Measurements from ENCODE around the gene GRIK4.

The GRIK4 gene

DNA sequence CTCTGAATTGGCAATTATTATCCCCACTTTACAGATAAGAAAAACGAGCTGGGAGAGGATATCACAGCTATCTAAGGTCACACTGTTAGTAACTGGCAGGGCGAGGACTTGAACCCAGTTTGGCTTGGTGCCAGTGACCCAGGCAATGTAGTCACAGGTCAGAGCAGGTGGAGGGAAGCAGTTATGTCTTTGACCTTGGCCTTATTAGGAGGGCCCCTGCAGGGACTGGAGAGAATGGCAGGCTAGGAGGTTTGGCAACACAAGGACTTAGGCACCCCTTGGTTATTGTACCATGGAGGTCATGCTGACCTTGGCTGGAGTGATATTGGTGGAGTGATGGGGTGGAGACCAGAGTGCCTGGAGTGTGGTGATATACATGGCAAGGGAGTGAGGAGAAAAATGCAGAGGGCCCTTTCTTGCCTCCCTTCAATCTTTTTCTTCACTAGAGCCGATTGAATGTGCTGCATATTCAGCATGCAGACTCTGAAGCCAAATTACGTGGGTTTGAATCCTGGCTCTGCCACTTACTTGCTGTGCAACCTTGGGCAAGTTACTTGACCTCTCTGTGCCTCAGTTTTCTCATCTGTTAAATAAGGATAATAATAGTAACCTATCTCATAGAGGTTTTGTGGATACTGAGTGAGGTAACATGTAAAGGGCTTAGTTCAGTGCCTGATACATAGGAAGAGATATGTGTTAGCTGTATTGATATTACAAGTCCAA is 419.7 kb downstream of the GRIK4 start:
- DNase-seq: no peak

DNA sequence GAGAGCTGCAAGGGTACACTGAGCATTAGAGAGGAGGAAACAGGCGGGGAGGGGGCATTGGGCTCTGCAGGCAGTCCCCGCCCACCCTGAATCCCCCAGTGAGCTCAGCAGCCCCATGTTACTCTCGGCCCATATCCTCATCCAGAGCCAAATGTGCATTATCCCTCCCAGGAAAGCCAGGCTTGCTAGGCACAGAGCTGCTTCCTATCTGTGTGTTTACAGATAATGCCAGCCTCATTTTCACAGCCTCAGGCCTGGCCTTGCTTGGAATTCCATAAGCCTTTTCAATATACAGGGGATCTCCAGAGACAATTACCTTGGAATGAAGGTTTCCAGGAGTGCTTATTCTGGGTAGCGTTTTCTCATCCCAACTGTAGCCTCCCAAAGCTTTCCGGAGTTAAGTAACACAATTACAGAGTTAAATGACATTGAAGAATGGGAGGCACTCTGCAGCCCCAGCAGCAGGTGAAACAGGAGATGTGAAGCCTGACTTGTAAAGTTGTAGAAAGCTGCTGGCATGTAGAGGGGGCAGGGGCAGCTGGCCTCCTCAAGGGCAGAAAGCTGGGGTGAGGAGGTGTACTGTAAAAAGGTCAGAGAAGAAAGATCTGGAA is 420.9 kb downstream of the GRIK4 start:
- DNase-seq: no peak

DNA sequence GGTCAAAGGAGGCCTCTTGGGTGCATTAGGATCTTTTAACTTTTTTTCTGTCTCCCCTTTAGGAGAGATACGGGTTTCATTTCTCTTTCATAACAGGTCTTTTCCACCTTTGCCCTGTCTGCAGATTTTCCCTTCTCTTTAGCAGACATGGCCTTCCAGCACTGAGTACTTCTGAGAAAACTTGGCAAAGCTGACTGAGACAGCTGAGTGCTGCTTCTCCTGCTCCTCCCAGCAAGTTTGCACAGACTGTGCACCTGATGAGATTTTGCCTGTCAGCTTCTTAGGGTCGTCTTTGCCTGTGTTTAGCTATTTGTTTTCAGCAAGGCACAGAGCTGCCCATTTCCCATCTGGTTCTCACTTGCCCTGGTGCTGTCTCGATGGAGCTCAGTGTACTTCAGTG is 424.8 kb downstream of the GRIK4 start:
- DNase-seq: no peak

DNA sequence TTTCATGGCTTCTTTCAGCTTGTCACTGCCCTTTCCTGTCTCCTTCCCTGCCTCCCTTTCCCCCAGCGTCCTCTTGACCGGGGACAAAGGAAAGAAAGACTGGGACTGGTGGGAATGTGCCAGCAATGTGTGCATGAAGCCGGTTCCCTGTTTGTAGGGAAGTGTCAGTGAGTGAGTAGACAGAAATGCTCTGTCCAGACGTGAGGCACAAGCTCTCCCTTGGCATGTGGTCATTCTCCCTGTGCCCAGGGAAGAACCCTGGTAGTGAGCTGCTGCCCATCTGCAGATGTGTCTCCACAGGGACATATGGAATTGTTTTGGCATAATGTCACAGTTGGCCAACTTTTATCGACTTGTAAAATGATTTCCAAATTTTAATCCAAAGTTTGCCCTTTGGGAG is 426.0 kb downstream of the GRIK4 start:
- DNase-seq: no peak

DNA sequence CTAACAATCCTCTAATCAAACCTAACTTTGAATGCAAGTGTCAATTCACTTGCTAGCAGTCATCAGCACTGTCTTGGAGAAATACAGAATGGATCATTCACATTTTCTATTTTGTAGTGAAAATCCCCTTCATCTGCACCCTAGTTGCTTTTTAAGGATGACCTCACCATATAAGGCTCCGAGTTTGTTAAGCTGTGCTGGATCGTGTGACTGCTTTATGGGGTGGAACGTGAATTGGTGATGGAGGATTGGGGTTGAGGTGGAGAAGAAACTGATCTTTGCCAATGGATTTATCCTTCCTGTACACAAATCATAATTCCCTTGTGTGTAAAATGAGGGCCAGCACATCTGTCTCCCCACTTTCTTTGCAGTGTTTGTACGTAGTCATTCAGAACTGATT is 426.7 kb downstream of the GRIK4 start:
- no peak for DNase-seq

DNA sequence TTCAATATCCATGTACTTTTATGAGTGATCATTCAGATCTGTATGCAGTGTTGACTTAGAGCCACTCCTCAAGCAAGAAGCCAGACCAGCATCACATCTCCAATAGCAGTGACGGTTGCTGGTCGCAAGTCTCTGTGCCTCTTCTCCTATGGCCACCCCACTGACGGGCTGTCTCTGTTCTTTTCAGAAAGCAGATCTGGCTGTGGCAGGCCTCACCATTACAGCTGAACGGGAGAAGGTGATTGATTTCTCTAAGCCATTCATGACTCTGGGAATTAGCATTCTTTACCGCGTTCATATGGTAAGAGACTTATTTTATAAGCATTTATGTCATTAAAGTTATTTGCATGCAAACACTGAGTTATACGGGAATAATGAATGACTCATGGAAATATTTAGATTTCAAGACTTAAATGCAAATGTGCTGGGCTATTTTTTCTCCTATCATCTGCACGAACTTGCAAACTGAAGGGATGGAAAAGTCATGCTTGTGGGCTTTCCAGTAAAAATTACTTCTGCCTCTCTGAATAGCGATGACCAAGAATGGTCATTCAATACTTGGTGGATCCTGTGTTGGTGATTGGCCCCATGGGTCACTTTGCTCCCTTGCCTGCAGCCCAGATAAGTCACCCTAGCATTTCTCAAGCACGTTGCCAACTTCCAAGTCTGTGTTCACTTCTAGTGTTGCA is 428.8 kb downstream of the GRIK4 start:
- DNase-seq: no peak

DNA sequence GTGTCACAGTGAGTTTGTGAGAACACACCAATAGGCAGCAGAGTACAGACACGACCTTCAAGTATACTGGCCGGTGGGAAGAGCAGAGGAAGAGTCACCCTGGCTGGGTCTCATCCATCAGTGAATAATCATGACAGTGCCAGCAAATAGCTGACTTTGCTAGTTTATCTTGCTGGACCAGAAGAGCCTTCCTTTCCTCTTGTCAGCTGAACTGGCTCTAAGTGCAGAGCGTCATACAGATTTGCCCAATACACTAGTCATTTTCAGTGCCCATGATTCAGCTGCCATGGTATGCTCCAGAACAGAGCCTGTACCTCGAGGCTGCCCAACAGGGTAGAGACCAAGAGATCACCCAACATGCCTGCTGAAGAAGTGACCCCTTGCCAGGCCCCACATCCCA is 429.5 kb downstream of the GRIK4 start:
- DNase-seq: no peak

DNA sequence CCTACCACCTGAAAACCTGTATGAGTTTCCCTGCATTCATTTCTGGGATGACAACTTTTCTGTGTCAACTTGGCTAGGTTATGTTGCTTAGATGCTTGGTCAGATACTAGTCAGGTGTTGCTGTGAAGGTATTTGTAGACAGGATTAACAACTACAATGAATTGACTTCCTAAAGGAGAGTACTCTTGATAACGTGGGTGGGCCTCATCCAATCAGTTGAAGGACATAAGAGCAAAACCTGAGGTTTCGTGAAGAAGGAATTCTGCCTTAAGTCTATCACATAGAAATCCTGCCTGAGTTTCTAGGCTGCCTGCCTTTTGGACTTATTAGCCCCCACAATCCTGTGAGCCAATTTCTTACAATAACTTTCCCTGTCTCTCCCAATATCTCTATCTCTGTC is 431.2 kb downstream of the GRIK4 start:
- DNase-seq: no peak

DNA sequence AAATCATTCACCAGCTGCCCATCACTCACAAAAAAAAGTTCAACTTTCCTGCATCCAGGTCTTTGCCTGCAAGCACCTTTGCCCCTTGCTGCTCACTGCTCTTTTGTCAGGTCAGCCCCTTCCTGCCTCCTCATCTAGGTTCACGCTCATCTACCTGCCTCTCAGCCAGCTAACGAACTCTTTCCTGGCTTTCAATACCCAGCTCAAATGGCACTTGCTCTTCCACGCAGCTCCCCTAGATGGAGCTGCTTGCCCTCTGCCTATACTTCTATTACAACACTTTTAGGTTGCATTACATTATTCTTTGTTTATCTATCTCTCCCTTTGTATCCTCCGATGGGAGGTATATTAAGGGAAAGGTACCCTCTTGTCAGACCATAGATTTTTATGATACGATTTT is 433.5 kb downstream of the GRIK4 start:
- DNase-seq: no peak

DNA sequence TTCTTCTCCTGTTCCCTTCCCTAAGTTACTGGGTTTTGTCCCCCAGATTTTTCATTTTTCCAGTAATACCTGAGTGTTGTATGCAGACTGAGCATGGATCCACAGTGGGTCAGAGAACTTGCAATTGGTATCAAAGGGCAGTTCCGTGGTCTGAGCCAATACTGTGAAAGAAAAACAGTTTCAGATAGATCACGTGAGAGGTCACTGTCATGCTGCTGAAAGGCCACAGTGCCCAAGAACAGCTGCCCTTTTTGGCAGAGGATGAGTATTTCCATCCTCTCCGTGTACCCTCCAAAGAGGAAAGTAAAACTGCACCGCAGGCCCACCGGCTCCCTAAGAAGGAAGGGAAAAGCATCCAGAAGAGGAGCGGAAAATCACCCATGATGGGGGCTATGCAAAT is 439.3 kb downstream of the GRIK4 start:
- DNase-seq: no peak

DNA sequence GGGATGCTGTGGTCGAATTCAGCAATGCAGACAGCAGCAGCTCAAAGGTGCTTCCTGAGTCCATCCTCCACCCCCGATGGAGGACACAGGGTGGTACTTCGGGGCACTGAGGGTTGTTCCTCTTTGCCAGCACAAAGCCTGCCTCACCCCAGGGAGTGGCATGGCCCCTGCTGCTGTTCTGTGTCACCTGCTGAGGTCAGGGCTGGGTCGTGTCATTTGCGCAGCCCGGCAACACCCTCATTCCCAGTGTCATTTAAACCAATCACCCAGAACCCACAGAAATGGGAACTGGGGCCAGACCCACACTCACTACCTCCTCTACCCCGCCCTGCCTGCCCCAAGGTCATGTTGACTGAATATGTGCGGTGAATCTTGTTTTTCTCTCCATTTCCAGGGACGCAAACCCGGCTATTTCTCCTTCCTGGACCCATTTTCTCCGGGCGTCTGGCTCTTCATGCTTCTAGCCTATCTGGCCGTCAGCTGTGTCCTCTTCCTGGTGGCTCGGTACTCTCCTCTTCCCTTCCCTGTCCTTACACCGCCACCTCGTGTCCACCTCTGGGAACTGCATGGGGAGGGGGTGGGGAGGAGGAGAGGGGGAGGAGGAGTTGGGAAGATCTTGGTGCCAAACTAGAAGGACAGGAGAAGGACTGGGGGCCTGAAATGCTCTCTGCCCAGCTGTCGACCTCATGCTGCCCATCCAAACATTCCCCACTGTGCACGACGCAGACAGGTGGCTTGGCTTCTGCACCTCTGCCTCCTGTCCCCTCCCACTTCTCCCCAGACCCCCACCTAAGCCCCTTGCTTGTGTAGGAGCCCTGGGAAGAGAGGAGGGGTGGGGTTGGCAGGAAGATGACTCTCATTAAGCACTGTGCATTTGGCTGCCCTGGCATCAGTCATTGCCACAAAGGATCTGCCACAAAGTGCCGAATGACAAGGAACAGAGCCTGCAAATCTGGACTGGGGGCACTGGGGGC is 441.2 kb downstream of the GRIK4 start:
- DNase-seq: peak; percentile 52

DNA sequence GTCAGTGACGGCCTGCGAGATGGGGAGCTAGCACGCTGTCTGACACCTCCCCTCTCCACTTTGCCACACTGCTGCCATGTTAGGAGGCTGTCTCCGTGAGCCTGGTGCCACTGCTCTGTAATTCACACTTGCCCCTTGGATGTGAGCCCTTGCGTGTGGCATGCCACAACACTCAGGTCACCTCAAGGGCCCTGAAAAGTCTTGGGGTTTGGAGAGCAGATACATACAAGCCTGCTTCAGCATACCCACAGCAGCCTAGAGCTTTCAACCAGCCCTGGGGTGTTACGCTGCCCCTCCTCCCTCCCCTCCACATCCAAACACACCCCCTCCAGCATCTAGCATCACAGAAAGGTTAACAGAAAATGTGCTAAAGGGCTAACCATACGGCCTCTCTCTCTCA is 442.8 kb downstream of the GRIK4 start:
- no peak for DNase-seq

DNA sequence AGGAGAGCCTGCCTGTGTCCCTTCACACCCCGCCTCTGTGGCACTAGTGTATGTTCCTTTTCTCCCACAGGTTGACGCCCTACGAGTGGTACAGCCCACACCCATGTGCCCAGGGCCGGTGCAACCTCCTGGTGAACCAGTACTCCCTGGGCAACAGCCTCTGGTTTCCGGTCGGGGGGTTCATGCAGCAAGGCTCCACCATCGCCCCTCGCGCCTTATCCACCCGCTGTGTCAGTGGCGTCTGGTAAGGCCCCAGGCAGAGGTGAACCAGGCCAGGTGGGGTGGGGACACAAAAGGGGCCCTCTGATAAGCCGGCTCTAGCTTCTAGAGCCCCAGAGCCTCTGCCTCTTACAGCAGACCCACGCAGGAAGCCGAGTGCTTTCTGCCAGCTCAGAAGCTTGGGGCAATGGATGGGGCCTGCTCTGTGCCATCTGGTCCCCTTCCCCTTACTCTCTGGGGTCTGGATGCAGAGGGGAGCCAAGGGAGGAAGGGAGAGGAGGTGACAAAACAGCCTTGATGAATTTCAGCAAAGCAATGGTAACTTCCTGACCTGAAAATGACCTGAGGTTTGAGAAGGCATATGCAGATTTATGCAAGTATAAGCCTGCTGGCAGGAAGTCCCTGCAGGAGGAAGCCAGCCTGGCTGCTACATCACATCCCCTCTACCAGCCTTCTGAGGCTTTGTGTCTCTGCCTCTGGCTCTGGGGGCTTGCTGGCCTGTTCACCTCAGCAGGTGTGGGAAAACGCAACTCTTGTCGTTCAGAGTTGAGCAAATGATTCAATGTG is 445.4 kb downstream of the GRIK4 start:
- no peak for DNase-seq

DNA sequence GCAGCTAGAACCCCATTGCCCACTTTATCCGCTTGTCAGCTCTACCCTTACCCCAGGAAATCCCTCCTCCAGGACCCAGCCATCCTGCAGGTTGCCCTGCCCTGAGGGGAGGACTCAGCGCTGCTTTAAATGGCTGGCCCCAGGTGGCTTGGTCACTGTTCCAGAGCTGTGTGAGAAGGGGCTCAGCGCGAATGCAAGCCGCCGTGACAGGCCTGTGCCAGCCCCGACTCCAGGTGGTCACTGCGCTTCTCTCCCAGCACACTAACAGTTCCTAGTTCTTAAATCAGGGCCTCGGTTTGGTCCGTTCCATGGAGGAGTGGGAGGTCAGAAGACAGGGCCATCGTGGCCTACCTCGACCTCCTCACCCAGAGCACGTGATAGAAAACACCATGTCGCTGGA is 446.6 kb downstream of the GRIK4 start:
- no peak for DNase-seq

DNA sequence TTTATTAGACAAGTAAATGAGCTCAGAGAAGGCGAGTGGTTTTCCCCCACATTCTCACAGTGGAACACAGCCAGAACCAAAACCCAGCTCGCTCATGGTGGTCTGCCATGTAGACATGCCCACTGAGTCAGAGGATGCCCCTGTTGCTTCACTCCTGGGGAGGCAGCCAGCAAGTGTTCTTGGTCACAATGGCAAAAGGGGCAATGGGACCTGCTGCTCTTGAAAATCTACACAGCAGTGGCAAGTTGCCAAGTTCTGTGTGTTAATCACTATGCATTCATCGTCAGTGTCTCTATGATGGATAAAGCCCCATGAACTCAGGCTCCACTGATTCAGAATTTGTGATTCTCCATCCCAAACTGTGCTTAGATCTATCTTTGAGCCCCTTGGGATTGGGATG is 447.6 kb downstream of the GRIK4 start:
- DNase-seq: no peak

DNA sequence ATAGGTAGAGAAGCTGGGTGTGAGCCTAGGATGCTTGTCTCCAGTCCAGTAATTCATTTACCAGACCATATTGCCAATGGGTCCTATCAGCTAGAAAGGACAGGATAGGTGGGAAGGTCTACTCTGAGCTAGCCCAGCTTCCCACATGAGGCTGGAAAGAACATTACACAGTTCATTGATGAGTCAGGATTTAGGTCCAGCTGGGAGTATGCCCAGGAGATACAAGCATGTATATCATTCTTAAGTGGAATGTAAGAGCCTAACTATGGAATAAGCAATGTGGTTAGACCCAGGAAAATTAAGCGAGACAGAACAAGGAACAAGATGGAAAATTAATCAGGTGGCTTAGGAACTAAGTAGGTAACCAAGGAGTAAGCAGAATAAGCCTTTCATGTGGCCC is 453.3 kb downstream of the GRIK4 start:
- no peak for DNase-seq

DNA sequence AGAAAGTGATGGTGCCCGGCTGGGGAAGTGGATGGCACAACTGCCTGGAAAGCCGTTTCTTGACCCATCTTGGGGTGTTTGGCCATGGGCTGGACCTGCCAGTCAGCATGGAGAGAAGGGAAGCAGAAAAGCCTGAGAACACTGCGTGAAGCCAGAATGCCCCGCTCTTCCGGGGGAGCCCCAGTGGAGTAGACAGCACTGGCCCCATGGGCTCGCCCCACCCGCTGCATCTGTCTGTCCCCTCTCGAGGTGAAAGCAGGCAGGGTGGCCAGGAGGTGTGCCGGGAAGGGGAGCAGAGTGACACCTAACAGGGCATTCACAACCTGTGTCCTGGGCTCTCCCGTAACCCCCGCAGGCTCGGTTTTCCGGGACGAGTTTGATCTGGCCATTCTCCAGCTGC is 455.3 kb downstream of the GRIK4 start:
- no peak for DNase-seq

DNA sequence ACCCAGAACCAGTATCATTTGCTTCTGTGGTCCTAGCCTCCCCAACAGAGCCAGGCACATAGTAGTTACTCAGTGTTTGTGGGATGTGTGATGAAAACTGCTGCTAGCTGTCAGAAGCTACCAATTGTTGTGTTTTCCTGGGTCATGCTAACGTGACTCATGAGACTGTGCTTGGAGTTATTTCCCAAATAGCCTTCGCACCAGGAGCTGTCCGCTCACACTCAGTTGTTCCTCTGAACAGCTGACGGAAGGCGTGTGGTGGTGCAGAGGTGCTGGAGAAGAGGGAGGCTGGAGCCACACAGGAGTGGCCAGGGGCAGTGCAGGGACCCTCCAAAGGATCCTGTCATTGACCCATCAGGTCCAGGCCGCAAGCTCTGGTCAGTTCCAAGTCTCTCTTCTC is 458.4 kb downstream of the GRIK4 start:
- no peak for DNase-seq

DNA sequence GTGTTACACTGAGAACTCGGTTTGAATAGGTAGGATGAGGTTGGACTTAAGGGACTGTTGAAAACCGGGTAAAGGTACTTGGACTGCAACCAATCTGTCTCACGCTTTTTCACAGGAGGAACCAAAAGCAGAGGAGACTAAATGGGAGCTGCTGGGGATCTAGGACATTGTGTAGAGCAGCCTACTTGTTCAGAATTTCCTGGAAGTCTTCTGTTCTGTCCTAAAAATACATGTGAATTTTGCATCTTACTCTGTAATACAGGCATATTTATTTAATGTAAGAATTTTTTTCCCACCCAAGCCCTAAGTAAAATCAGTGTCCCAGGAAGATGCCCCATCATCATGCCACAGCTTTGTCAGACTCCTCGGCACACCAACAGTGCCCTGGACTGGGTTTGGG is 460.3 kb downstream of the GRIK4 start:
- no peak for DNase-seq

DNA sequence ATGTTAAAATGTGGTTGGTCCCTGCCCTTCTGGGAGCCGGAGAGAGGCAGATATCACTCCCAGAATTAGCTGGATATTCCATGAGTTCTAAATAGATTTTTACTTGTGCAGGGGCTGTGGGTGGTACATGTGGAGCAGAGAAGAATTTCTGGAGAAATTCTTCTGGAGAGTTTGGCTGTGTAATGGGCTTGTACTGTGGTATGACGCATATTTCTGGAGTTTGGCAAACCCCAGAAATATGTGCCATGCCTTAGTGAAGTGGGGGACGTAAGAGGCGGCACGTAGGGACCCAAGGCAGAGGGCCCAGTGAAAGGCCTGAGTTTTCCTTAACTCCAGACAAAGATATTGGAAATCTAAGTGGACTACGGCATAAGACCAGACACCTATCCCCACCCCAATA is 461.1 kb downstream of the GRIK4 start:
- DNase-seq: no peak

DNA sequence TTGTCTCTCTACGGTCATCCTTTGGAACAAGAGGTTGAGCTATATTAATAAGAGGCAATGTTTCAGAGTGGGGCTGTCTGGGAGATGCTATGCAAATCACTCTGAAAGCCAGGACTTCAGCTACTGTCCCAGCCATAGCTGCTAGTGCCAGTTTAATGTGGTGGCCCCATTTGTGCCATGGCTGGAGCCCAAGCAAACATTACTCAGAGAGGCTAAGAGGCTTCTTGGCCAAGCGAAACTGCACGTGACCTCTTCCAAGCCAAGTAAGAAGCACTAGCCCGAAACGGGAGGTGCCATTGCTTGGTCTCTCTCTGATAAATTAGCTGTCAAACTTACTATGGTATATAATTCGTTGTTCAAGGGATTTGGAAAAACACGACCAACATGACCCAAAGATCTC is 462.0 kb downstream of the GRIK4 start:
- DNase-seq: no peak

DNA sequence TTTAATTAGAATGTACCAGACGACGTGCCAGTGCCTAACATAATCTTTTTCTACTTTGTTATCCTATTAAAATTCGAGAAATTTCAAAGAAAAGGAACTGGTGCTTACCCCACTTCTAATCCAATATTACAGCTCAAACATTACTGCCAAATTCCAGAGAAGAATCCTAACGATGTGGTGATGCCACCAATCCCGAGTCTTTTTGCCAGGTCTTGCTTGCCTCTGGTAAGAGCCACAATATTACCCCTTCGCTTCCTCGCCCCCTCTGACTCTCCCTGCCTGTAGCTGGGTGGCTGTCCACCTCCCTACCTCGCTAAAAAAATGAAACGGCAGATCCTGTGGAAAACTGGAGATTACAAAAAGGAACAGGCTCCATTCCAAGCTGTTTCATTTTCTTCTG is 462.9 kb downstream of the GRIK4 start:
- no peak for DNase-seq

DNA sequence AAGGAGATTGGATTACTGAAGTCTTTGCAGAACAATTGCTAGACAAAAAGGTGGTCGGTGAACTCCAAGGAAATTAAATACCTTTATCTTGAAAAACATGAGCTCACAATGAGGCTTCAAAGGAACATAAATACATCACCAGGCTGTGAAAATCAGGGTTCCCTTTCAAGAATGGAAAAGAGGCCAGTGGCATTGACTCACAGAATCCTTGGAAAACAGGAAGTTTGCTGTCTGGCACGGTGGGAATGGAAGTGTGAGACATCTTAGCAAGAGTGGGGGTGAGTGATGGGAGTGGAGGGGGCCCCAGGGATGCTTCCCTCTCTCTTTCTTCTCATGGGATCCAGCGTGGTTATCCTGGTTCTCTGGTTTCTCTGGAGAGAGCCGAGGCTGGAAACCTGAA is 463.4 kb downstream of the GRIK4 start:
- DNase-seq: no peak

Measured in stimulated activated CD4-positive, alpha-beta T cell treated with anti-CD3 and anti-CD28 coated beads, Interleukin-12 subunit alpha, Interleukin-12 subunit beta, amount 100 ng/mL, for 4 hours (primary cell).